NCI-H1105 (cell line): ENCODE measurements around the gene RALGAPA1.
"Not testable (repeated sequence)": the region's sequence is repeated elsewhere in the genome, so short reads cannot be mapped to it uniquely, and the experiment has no call there.

Experiments
- DNase-seq: peaks from one replicate; lab custom pipeline; 2025; lab: John Stamatoyannopoulos, UW

The RALGAPA1 gene

DNA sequence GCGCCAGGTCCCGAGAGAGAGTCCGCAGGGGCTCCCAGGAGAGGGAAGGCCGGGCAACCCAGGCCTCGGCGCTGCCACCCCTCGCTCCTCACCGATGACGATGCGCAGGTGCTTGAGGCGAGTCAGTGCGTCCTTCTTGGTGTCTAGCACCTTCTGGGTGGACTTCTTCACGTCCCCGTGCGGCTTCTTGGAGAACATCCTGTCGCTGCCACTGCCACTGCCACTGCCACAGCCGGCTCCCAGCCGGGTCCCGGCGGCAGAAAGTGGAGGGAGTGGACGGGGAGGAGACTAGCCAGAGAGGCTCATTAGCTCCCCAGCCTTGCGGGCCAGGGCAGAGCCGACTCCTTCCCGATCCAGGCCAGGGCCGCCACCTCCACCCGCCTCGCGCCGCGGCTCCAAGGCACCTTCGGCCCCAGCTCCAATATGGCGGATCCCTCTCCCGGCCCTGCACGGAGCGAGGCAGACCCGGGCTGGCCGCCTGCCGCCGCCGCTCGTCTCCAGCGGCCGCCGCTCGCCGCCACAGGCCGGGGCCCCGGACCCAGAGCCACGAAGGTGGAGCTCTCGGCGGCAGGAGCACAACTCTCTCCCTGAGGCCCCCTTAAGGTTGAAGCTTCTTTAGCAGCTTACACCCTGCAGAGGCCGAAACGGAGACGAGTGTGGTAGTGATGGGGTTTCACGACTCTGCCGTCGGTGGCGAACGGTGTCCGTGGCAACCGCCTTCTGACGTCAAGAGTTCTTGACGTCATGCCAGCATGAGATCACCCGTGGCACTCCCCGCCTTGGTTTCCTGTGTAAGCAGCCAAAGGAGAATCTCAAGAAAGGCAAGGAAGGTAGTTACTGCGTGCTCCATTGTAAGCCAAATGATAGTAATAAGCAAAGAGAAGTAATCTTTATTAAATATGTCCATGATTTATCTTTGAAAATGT lies at the start of gene RALGAPA1:
Gene RALGAPA1, minus strand, starts transcription at position 658 of the 926 bp plus-strand sequence. Its CDS starts 460 bp downstream, at position 198.
- peak; percentile 91 for DNase-seq

DNA sequence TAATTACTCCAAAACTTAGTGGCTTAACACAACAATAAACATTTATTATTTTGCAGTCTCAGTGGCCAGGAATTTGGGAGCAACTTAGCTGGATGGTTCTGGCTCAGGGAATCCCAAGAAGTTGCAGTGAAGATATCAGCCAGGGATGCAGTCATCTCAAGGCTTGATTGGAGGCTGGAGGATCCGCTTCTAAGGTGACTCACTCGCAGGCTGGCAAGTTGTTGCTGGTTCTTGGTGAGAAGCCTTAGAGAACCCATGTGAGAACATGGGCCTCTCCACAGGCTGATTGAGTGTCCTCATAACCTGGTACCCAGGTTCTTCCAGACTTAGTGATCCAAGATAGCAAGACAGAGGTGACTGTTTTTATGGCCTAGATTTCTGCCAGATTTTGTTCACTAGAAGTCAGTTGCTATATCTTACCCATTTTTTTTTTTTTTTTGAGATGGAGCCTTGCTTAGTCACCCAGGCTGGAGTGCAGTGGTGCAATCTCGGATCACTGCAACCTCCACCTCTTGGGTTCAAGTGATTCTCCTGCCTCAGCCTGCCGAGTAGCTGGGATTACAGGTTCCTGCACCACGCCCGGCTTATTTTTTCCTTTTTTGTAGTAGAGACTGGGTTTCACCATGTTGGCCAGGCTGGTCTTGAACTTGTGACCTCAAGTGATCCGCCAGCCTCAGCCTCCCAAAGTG lies 49.6 kb upstream of the RALGAPA1 start:
- no peak for DNase-seq

DNA sequence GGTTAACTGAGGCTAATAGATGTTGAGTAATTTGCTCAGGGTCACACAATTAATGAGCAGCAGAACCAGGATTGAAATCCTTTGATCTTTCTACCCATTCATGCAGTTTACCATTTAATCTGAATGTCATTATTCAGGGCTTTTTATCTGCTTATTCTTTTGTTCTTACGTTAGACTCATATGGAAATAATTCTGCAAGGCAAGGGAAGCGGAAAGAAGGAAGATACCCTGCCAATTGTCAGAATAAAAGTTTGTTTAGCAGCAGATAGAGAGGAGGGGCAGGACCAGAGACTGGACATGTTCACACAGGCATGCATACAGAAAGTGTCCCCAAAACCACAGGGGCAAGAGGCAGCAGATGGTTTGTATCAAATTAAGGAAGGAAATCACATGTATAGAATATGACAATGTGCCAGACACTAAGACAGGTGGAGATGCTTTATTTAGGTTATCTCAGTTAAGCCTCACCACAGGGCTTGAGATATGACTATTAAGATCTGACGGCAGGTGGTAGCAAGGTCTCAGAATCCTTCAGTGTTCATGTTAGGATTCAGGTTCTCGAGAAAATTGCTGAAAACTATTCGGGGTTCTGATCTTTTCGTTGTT lies 46.9 kb upstream of the RALGAPA1 start:
- DNase-seq, result peak; percentile 71

DNA sequence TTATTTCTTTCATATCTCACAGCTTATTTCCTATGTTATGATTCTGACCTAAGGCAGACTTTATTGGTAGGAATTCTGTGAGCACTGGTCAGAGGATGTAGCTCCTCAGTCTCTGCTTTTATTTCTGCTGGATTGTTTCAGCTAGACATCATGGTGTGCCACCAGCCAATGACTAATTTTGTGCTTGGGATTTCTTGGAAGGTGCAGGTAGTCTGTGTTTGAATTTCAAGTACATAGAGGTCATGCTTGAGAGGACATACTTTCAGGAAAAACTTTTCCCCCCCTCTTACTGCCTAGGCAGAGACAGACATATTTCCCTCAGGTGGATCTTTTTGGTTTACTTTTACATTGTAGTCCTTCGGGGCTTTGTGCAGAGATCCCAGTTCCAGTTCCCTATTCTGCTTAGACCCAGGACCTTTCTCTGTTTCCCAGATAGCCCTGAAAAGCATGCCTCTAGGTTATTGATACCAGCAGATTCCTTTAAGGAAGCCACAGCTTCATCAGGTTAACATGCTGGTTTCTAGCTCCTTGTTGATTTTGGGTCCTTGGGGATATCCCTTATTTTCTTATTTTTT lies 45.7 kb upstream of the RALGAPA1 start:
- no peak for DNase-seq

DNA sequence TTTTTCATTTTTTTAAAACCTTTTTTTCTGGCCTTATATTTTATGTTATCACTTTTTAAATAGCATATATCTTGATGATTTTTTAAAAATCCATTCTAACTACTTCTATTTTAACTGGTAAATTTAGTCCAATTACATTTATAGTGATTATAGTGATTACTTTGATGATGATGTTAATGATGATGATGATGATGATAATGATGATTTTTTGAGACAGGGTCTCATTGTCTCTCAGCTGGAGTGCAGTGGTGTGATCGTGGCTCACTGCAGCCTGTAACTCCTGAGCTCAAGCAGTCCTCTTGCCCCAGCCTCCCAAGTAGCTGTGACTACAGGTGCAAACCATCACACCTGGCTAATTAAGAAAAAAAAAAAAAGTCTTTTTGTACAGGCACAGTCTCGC lies 44.1 kb upstream of the RALGAPA1 start:
- DNase-seq, result no peak

DNA sequence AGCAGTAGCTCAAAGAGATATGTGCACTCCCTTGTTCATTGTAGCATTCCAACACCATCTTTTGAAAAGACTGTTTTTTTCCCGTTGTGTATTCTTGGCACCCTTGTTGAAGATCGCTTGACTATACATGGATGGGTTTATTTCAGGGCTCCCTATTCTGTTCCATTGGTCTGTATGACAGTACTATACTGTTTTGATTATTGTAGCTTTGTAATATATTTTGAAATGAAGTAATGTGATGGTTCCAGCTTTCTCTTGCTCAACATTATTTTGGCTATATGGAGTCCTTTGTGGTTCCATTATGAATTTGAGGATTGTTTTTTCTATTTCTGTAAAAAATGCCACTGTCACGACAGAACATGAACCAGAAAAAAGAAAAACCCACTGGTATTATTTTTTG lies 42.7 kb upstream of the RALGAPA1 start:
- no peak for DNase-seq

DNA sequence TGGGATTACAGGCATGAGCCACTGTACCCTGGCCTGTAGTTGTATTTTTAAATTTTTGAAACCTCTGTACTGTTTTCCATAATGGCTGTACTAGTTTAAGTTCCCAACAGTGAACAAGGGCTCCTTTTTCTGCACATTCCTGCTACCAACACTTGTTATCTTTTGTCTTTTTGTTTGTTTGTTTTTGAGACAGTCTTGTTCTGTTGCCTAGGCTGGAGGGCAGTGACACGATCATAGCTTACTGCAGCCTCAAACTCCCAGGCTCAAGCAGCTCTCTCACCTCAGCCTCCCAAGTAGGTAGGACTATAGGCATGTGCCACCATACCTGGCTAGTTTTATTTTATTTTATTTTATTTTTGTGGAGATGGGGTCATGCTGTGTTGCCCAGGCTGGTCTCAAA lies 40.0 kb upstream of the RALGAPA1 start:
- DNase-seq, result no peak

DNA sequence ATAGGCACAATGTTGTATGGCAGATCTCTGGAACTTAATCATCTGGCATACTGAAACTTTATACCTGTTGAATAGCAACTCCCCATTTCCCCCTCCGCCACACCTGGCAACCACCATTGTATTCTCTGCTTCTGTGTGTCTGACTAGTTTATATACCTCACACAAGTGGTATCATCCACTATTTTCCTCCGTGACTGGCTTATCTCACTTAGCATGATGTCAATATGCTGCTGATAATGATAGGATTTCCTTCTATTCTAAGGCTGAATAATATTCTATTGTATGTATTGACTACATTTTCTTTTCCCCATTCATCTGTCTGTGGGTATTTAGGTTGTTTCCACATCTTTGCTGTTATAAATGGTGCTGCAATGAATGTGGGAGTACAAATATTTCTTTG lies 38.5 kb upstream of the RALGAPA1 start:
- DNase-seq, result no peak

DNA sequence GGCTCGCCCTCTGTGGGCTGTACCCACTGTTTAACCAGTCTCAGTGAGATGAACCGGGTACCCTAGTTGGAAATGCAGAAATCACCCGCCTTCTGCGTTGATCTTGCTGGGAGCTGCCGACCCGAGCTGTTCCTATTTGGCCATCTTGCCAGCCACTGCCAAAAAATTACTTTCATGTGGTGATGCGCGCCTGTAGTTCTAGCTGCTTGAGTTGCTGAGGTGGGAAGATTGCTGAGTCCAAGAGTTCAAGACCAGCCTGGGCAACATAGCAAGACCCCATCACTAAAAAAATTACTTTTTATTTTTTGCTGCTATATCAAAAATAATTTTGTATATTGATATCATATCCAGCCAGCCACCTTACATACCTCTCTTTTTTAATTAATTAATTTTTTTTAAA lies 35.4 kb upstream of the RALGAPA1 start:
- DNase-seq, result no peak

DNA sequence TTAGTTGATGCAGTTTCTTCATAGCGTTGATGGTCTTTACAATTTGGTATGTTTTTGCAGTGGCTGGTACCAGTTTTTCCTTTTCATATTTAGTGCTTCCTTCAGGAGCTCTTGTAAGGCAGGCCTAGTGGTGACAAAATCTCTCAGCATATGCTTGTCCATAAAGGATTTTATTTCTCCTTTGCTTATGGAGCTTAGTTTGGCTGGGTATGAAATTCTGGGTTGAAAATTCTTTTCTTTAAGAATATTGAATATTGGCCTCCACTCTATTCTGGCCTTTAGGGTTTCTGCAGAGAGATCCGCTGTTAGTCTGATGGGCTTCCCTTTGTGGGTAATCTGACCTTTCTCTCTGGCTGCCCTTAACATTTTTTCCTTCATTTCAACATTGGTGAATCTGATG lies 33.1 kb upstream of the RALGAPA1 start:
- DNase-seq, result not testable (repeated sequence)

DNA sequence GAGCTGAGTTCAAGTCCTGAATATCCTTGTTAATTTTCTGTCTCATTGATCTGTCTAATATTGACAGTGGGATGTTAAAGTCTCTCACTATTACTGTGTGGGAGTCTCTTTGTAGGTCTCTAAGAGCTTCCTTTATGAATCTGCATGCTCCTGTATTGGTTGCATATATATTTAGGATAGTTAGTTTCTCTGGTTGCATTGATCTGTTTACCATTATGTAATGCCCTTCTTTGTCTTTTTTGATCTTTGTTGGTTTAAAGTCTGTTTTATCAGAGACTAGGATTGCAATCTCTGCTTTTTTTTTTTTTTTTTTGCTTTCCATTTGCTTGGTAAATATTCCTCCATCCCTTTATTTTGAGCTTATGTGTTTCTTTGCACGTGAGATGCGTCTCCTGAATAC lies 32.6 kb upstream of the RALGAPA1 start:
- not testable (repeated sequence) for DNase-seq

DNA sequence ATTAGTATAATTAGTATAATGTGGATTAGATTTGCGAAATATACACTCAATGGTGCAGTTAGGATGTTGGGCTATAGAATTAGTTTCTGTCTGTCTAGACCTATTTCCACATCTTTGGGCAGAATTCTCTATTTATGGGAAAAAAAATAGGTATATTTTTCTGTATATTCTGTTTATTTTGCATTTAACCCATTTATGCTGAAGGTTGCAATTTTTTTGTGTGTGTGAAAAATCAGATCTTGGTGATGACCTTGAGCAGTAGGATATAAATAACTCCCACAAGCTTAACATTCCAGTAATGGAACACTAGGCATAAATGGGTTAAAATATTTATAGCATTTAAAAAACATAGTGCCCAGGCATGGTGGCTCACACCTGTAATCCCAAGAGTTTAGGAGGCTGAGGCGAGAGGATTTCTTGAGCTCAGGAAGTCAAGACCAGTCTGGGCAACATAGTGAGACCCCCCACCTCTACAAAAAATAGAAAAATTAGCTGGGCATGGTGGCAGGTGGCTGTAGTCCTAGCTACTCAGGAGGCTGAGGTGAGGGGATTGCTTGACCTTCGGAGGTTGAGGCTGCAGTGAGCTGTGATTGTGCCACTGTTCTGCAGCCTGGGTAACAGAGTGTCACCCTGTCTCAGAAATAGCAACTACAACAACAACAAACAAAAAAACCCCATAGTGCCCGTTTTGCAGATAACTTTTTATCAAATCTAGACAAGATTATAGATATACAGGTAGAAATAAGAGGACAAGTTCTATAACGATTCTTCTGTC lies 26.3 kb upstream of the RALGAPA1 start:
- DNase-seq, result no peak

DNA sequence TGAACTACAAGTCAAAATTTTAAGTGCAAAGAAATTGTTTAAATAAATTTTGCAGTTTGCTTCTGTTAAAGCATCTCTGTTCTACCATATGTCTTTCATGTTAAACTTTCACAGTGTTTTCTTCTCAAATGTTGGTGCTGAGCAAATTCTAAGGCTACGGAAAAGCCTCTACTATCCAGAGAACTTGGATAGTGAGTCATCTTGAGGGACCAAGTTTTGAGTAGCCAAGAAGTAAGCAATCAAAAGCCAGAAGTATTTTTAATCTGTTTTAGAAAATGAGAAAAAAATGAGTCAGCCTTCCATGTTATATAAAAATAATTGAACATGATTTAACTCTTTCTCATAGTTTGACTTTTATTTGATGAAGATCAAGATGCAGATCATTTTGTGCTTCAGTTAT lies 20.4 kb upstream of the RALGAPA1 start:
- DNase-seq, result no peak

DNA sequence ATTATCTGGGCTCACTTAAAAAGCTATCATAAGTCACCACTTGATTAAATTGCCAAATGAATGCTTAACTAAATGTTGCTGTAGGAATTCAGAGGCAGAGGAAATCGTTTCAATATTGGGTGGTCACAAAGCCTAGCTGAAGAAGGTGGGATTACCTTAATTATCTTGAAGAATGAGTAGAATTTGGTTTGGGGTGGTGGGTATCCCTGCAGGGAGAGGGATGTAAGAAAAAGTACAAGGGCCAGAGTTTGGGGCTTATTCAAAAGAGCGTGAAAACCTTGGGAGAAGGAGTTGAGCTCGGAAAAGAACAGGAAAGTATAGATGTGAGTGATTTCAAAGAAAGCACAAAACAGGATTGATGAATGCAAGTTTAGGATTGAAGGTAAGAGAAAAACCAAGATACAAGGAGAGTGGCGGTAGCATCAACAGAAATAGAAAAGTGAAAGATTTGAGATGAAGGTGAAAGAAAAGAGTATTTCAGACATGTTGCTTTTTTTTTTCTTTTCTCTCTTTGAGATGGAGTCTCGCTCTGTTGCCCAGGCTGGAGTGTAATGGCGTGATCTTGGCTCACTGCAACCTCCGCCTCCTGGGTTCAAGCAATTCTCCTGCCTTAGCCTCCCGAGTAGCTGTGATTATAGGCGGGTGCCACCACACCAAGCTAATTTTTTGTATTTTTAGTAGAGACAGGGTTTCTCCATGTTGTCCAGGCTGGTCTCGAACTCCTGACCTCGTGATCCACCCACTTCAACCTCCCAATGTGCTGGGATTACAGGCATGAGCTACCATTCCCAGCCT lies 18.8 kb upstream of the RALGAPA1 start:
- no peak for DNase-seq

DNA sequence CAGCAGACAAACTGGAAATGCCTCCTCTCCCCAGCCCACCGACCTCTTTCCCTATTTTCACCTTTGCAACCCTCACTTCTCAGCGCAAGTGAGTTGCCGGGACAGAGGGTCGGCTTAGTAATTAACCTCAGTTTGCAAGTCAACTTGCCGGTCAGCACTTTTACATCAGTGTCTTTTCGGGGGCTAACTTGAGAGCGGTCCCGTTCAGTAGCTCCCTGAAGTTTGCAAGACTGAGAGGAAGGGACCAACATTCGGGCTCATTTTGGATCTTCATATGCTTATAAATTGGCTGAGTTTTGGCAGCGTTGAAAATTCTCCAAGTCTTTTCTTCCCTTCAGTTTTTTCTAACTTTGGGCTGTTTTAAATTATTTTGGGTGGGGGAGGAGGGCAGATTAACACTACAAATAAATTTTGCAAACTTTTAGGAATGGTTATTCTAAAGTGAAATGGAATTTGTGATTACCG lies 17.9 kb upstream of the RALGAPA1 start:
- no peak for DNase-seq

DNA sequence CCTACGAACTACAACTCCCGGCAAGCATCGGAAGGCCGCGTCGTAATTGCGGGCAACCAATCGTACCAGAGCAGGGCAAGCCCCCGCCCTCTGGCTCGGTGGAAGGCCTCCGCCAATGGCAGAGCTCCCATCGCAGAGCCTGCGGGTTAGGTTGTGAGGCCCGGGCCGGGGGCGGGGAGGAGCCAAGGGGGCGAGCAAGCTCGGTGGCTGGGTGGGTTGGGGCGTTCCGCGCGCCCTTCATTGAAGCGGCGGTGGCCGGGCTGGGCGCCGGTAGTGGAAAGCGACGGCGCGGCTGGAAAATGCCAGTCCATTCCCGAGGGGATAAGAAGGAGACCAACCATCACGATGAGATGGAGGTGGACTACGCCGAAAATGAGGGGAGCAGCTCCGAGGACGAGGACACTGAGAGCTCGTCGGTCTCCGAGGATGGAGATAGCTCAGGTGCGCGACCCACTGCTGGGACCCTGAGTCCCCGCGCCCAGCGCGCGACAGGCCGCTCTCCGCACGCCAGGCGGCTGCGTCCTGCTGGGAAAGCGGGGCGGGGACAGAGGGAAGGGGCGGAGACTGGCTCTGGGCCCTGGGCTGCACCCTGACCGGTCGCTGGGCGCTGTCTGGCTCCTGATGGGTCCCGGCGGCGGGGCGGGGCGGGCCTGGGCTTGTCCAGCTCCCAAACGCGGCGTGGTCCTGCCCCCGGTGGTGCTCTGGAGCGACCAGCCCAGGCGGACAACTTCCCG lies 17.3 kb upstream of the RALGAPA1 start, which contains the start of gene BRMS1L:
Gene BRMS1L, plus strand, starts transcription at position 121 of the 734 bp plus-strand sequence. Its CDS starts 179 bp downstream, at position 300.
- peak; percentile 99 for DNase-seq

DNA sequence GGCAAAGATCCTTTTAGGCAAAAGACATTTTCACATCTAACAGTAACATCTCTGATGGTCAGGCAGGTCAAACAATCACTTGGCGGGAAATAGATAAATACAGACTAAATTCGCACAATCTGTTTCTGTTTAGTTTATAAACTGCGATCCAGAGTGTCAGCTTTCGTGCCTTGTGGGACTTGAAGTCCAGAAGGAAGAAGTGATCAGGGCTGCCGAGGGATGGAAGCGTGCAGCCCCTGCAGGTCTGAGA lies 16.8 kb upstream of the RALGAPA1 start:
- DNase-seq, result no peak

DNA sequence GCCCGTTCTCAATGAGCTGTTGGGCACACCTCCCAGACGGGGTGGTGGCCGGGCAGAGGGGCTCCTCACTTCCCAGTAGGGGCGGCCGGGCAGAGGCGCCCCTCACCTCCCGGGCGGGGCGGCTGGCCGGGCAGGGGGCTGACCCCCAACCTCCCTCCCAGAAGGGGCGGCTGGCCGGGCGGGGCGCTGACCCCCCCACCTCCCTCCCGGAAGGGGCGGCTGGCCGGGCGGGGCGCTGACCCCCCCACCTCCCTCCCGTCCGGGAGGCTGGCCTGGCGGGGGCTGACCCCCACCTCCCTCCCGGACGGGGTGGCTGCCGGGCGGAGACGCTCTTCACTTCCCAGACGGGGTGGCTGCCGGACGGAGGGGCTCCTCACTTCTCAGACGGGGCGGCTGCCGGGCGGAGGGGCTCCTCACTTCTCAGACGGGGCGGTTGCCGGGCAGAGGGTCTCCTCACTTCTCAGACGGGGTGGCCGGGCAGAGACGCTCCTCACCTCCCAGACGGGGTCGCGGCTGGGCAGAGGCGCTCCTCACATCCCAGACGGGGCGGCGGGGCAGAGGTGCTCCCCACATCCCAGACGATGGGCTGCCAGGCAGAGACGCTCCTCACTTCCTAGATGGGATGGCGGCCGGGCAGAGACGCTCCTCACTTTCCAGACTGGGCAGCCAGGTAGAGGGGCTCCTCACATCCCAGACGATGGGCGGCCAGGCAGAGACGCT lies 15.5 kb upstream of the RALGAPA1 start:
- not testable (repeated sequence) for DNase-seq

DNA sequence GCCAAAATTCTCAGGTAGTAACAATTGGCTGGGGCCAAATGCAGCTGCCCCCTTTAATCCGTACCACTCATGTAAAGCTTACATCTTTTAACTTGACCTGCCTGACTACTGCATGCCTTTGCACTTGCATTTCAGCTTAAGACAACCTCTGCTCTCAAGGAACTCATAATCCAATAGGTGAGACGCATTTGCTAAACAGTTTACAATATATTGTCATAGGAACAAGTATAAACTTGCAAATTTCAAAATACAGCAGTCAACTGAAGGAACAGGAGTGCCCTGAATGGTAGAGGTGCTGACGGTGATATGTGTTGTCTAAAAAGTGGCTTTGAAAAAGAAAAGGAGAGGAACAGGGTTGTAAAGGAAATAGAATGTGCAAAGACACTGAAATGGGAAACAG lies 13.4 kb upstream of the RALGAPA1 start:
- DNase-seq, result no peak
